Mesendoderm (in vitro differentiated cells): ENCODE results near the gene PCDH15.
"Not testable (repeated sequence)": the region's sequence is repeated elsewhere in the genome, so short reads cannot be mapped to it uniquely, and the experiment has no call there.

Source experiments
- DNase-seq: peaks from one replicate; pipeline ENCODE4 v3.0.0; 2013
- H2AK5ac ChIP-seq: 2 replicates; pipeline ENCODE4 v1.6.1; 2013; ENCODE audit warnings: low read length, inconsistent platforms
- H2BK120ac ChIP-seq: 2 replicates; pipeline ENCODE4 v1.6.1; 2013; ENCODE audit warnings: low read depth, mild to moderate bottlenecking, low read length, moderate library complexity, mixed read lengths
- H2BK15ac ChIP-seq: replicated peaks from 2 replicates; pipeline ENCODE4 v1.6.1; 2013; ENCODE audit warnings: low read depth, mild to moderate bottlenecking, moderate library complexity
- H2BK5ac ChIP-seq: 2 replicates; pipeline ENCODE4 v1.6.1; 2013; ENCODE audit warnings: low read length, inconsistent platforms
- H3K18ac ChIP-seq: 2 replicates; pipeline ENCODE4 v1.6.1; 2013; ENCODE audit warnings: mild to moderate bottlenecking, low read length, mixed read lengths
- H3K23ac ChIP-seq: one replicate; pipeline ENCODE4 v1.6.1; 2013; ENCODE audit warnings: low read length
- H3K27ac ChIP-seq: 2 replicates; pipeline ENCODE4 v1.5.1; 2013; ENCODE audit warnings: low read depth, mild to moderate bottlenecking, inconsistent platforms, low read length, moderate library complexity
- H3K27me3 ChIP-seq: 2 replicates; pipeline ENCODE4 v1.6.1; 2013; ENCODE audit warnings: low read length, control low read depth, mild to moderate bottlenecking, inconsistent platforms; ENCODE audit not compliant: insufficient read depth, poor library complexity
- H3K36me3 ChIP-seq: 2 replicates; pipeline ENCODE4 v1.6.1; 2013; ENCODE audit warnings: low read length, inconsistent platforms; ENCODE audit not compliant: control insufficient read depth, insufficient read depth
- H3K4ac ChIP-seq: one replicate; pipeline ENCODE4 v1.6.1; 2013; ENCODE audit warnings: low read depth, mild to moderate bottlenecking, low read length, moderate library complexity
- H3K4me1 ChIP-seq: 2 replicates; pipeline ENCODE4 v1.6.1; 2013; ENCODE audit warnings: low read depth, low read length, inconsistent platforms; ENCODE audit not compliant: control insufficient read depth
- H3K4me2 ChIP-seq: 2 replicates; pipeline ENCODE4 v1.6.1; 2013; ENCODE audit warnings: low read length
- H3K4me3 ChIP-seq: 2 replicates; pipeline ENCODE4 v1.5.1; 2013; ENCODE audit warnings: mild to moderate bottlenecking, low read length
- H3K56ac ChIP-seq: one replicate; pipeline ENCODE4 v1.6.1; 2013; ENCODE audit warnings: low read length
- H3K79me1 ChIP-seq: 2 replicates; pipeline ENCODE4 v1.6.1; 2013; ENCODE audit warnings: low read length, inconsistent platforms
- H3K79me2 ChIP-seq: 2 replicates; pipeline ENCODE4 v1.6.1; 2013; ENCODE audit warnings: mild to moderate bottlenecking, low read length; ENCODE audit not compliant: control insufficient read depth, insufficient read depth
- H3K9ac ChIP-seq: 2 replicates; pipeline ENCODE4 v1.6.1; 2013; ENCODE audit warnings: low read length, inconsistent platforms
- H4K5ac ChIP-seq: one replicate; pipeline ENCODE4 v1.6.1; 2013; ENCODE audit warnings: low read length
- H4K8ac ChIP-seq: one replicate; pipeline ENCODE4 v1.6.1; 2013; ENCODE audit warnings: low read depth, mild to moderate bottlenecking, control low read depth, low read length, moderate library complexity
- WGBS: extraction: QIAGEN DNeasy Blood & Tissue Kit; methylation state at CpG from one replicate; pipeline ENCODE4 v1.1.7; 2013; ENCODE audit warnings: low lambda C conversion rate, missing lambda C conversion rate; ENCODE audit not compliant: insufficient coverage; ENCODE audit errors: extremely low coverage; 5-methylcytosine and 5-hydroxymethylcytosine counted together

The PCDH15 gene

DNA sequence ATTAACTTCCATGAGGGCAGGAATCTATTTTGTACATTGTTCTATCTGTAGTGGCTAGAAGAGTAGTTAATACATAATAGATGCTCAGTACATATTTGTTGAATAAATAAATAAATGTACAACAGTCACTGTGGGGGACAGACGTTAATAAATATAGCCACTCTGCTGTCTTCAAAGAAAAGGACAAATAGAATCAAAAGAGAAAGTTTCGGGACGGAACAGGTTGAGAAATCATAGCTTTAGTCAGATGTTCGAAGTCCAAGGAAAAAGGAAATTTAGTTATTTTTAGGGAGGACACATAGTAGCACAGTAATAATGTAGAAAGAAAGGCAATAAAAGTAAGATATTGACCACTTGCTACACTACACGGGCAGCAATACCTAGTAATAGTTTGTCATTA lies 861.4 kb downstream of the PCDH15 start:
- no peaks in the 10 kb centered on the region for H3K27me3 ChIP-seq
- no peak overlapping the region for H3K23ac ChIP-seq
- WGBS: no CpG with 5 or more reads among the region's 5 CpGs
- H2BK15ac ChIP-seq: no peak overlapping the region
- no peak overlapping the region for H2BK120ac ChIP-seq
- no peaks in the 10 kb centered on the region for H3K79me1 ChIP-seq
- H3K18ac ChIP-seq: no peak overlapping the region
- H3K56ac ChIP-seq: no peak overlapping the region
- no peak overlapping the region for H3K27ac ChIP-seq
- no peaks in the 10 kb centered on the region for H3K79me2 ChIP-seq
- H4K8ac ChIP-seq: no peak overlapping the region
- no peak overlapping the region for H2BK5ac ChIP-seq
- DNase-seq: no peak
- no peaks in the 10 kb centered on the region for H3K36me3 ChIP-seq
- H3K4me2 ChIP-seq: no peak overlapping the region
- H2AK5ac ChIP-seq: no peak overlapping the region
- no peaks in the 10 kb centered on the region for H3K4me1 ChIP-seq
- no peak overlapping the region for H3K4ac ChIP-seq
- H3K9ac ChIP-seq: no peak overlapping the region
- H3K4me3 ChIP-seq: no peak overlapping the region
- H4K5ac ChIP-seq: no peak overlapping the region

DNA sequence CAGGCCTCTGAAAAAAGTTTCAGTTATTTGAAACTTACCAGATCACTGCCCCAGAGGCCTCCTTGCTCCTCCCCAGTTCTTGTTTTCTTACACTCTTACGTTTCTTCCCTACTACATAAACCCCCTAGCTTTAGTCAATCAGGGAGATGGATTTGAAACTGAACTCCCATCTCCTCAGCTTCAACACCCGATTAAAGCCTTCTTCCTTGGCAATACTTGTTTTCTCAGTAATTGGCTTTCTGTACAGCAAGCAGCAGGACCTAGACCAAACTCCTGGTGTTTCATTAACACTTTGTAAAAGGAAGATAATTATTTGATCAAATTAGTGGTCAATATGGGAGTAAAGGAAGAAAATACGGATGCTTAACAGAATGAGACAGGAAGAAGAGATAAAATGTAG lies 870.4 kb downstream of the PCDH15 start:
- no peaks in the 10 kb centered on the region for H3K36me3 ChIP-seq
- no peaks in the 10 kb centered on the region for H3K79me2 ChIP-seq
- DNase-seq: no peak
- no peak overlapping the region for H2AK5ac ChIP-seq
- no peak overlapping the region for H3K4me2 ChIP-seq
- H3K9ac ChIP-seq: no peak overlapping the region
- no peaks in the 10 kb centered on the region for H3K79me1 ChIP-seq
- H3K56ac ChIP-seq: no peak overlapping the region
- no peaks in the 10 kb centered on the region for H3K27me3 ChIP-seq
- H4K8ac ChIP-seq: no peak overlapping the region
- H3K4me3 ChIP-seq: no peak overlapping the region
- H2BK5ac ChIP-seq: no peak overlapping the region
- no peak overlapping the region for H3K27ac ChIP-seq
- no CpG with 5 or more reads among the region's 3 CpGs for WGBS
- H2BK120ac ChIP-seq: no peak overlapping the region
- H2BK15ac ChIP-seq: no peak overlapping the region
- no peaks in the 10 kb centered on the region for H3K4me1 ChIP-seq
- no peak overlapping the region for H4K5ac ChIP-seq
- no peak overlapping the region for H3K4ac ChIP-seq
- H3K18ac ChIP-seq: no peak overlapping the region
- no peak overlapping the region for H3K23ac ChIP-seq

DNA sequence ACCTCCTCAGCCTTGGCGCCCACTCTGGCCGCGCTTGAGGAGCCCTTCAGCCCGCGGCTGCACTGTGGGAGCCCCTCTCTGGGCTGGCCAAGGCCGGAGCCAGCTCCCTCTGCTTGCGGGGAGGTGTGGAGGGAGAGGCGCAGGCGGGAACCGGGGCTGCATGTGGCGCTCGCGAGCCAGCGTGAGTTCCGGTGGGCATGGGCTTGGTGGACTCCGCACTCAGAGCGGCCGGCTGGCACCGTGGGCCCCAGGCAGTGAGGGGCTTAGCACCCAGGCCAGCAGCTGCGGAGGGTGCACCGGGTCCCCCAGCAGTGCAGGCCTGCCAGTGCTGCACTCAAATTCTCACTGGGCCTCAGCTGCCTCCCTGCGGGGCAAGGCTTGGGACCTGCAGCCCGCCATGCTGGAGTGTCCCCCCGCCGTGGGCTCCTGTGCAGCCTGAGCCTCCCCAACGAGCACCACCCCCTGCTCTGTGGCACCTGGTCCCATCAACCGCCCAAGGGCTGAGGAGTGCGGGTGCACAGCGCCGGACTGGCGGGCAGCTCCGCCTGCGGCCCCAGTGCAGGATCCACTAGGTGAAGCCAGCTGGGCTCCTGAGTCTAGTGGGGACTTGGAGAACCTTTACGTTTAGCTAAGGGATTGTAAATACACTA lies 876.9 kb downstream of the PCDH15 start:
- H3K4me1 ChIP-seq, H3K56ac ChIP-seq, DNase-seq, H3K27ac ChIP-seq, H2BK15ac ChIP-seq, H2AK5ac ChIP-seq, H3K4me3 ChIP-seq, H3K27me3 ChIP-seq, H3K79me2 ChIP-seq, H4K8ac ChIP-seq, H3K36me3 ChIP-seq, H3K4me2 ChIP-seq, H3K18ac ChIP-seq, H3K9ac ChIP-seq, H3K79me1 ChIP-seq, H3K4ac ChIP-seq, H2BK120ac ChIP-seq, H2BK5ac ChIP-seq, H4K5ac ChIP-seq, H3K23ac ChIP-seq: not testable (repeated sequence)
- no CpG with 5 or more reads among the region's 34 CpGs for WGBS

DNA sequence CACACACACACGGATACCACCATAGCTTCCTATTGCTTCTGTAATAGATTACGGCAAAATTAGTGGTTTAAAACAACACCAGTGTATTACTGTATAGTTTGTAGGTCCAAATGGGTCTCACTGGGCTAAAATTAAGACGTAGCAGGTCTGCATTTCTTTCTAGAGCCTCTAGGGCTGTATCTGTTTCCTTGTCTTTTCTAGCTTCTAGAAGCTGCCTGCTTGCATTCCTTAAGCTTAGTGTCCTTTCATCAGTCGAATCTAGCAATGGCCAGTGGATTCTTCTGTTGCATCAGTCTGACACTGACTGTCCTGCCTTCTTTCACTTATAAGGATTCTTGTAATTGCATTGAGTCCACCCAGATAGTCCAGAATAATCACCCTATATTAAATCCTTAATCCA lies 882.3 kb downstream of the PCDH15 start:
- H3K36me3 ChIP-seq: no peaks in the 10 kb centered on the region
- H3K4me3 ChIP-seq: no peak overlapping the region
- no peaks in the 10 kb centered on the region for H3K4me1 ChIP-seq
- H3K18ac ChIP-seq: no peak overlapping the region
- no peak overlapping the region for H2AK5ac ChIP-seq
- H3K23ac ChIP-seq: no peak overlapping the region
- no peak overlapping the region for H4K5ac ChIP-seq
- no peak overlapping the region for H2BK120ac ChIP-seq
- no peak overlapping the region for H3K56ac ChIP-seq
- no peak overlapping the region for H2BK5ac ChIP-seq
- peak; percentile 81 for DNase-seq
- H3K27me3 ChIP-seq: no peaks in the 10 kb centered on the region
- H2BK15ac ChIP-seq: no peak overlapping the region
- H3K79me1 ChIP-seq: no peaks in the 10 kb centered on the region
- no peaks in the 10 kb centered on the region for H3K79me2 ChIP-seq
- no peak overlapping the region for H3K4me2 ChIP-seq
- H4K8ac ChIP-seq: no peak overlapping the region
- no peak overlapping the region for H3K9ac ChIP-seq
- no peak overlapping the region for H3K4ac ChIP-seq
- no CpG with 5 or more reads among the region's 4 CpGs for WGBS
- no peak overlapping the region for H3K27ac ChIP-seq

DNA sequence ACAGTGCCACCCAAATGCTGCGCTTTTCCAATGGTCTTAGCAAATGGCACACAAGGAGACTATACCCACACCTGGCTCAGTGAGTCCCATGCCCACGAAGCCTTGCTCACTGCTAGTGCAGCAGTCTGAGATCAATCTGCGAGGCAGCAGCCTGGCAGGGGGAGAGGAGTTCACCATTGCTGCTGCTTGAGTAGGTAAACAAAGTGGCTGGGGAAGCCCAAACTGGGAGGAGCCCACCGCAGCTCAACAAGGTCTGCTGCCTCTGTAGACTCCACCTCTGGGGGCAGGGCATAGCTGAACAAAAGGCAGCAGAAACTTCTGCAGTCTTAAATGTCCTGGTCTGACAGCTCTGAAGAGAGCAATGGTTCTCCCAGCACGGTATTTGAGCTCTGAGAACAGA lies 891.2 kb downstream of the PCDH15 start:
- no peaks in the 10 kb centered on the region for H3K79me2 ChIP-seq
- H2BK120ac ChIP-seq: no peak overlapping the region
- H3K4me1 ChIP-seq: no peaks in the 10 kb centered on the region
- no peak overlapping the region for H3K9ac ChIP-seq
- no peak overlapping the region for H4K5ac ChIP-seq
- no peak overlapping the region for H3K4me2 ChIP-seq
- H3K56ac ChIP-seq: no peak overlapping the region
- H2AK5ac ChIP-seq: no peak overlapping the region
- H3K4ac ChIP-seq: no peak overlapping the region
- H3K27me3 ChIP-seq: no peaks in the 10 kb centered on the region
- H3K23ac ChIP-seq: no peak overlapping the region
- H4K8ac ChIP-seq: no peak overlapping the region
- H2BK5ac ChIP-seq: no peak overlapping the region
- WGBS: no CpG with 5 or more reads among the region's 5 CpGs
- H3K18ac ChIP-seq: no peak overlapping the region
- H3K36me3 ChIP-seq: no peaks in the 10 kb centered on the region
- H2BK15ac ChIP-seq: no peak overlapping the region
- no peak overlapping the region for H3K27ac ChIP-seq
- no peak overlapping the region for H3K4me3 ChIP-seq
- DNase-seq: no peak
- H3K79me1 ChIP-seq: no peaks in the 10 kb centered on the region
